Measurements from ENCODE around the gene RPP40.

GRCh38 chr6:4986999-4987398 lies 16.8 kb downstream of the RPP40 start:
- TF ChIP-seq CTCF (IDR thresholded peaks at IDR 0.05) (no peak), POLR2A (IDR thresholded peaks at IDR 0.05) (no peak)
